MM.1S (cell line): Measurements from ENCODE around the gene DCTN5.

Experiments
- DNase-seq: peaks from one replicate; pipeline ENCODE4 v3.0.0-alpha.2; 2015
- H2AFZ ChIP-seq: fragments of 300-600 bp; sonication (generic); 2 replicates; pipeline ENCODE4 v1.6.0; 2016; ENCODE audit warnings: antibody characterized with exemption, low read length
- H3F3A ChIP-seq: fragments of 300-600 bp; sonication (generic); 2 replicates; pipeline ENCODE4 v1.6.1; 2016; ENCODE audit warnings: mild to moderate bottlenecking, antibody characterized with exemption, low read length, moderate library complexity, mixed read lengths; ENCODE audit not compliant: insufficient read depth
- H3K27ac ChIP-seq: fragments of 300-600 bp; sonication (generic); 2 replicates; pipeline ENCODE4 v1.5.1; 2016; ENCODE audit warnings: mild to moderate bottlenecking, low read length
- H3K27me3 ChIP-seq: fragments of 300-600 bp; sonication (generic); replicated peaks from 2 replicates; pipeline ENCODE4 v1.6.0; 2016; ENCODE audit warnings: low read length; ENCODE audit not compliant: insufficient read depth
- H3K36me3 ChIP-seq: fragments of 300-600 bp; sonication (generic); replicated peaks from 2 replicates; pipeline ENCODE4 v1.6.1; 2016; ENCODE audit warnings: mild to moderate bottlenecking, low read length, mixed read lengths; ENCODE audit not compliant: insufficient read depth
- H3K4me1 ChIP-seq: fragments of 300-600 bp; sonication (generic); 2 replicates; pipeline ENCODE4 v1.6.1; 2016; ENCODE audit warnings: low read length, mixed read lengths
- H3K4me2 ChIP-seq: fragments of 300-600 bp; sonication (generic); 2 replicates; pipeline ENCODE4 v1.6.0; 2016; ENCODE audit warnings: low read depth, low read length
- H3K4me3 ChIP-seq: fragments of 300-600 bp; sonication (generic); 2 replicates; pipeline ENCODE4 v1.5.1; 2016; ENCODE audit warnings: low read length, mixed read lengths
- H3K79me2 ChIP-seq: fragments of 300-600 bp; sonication (generic); 2 replicates; pipeline ENCODE4 v1.6.1; 2016; ENCODE audit warnings: mixed run types, low read length, mixed read lengths
- H3K9ac ChIP-seq: fragments of 300-600 bp; sonication (generic); 2 replicates; pipeline ENCODE4 v1.6.1; 2016; ENCODE audit warnings: low read length, mixed read lengths
- H3K9me2 ChIP-seq: fragments of 300-600 bp; sonication (generic); replicated peaks from 2 replicates; pipeline ENCODE4 v1.6.1; 2016; ENCODE audit warnings: mild to moderate bottlenecking, low read length, mixed read lengths; ENCODE audit not compliant: insufficient read depth
- H3K9me3 ChIP-seq: fragments of 300-600 bp; sonication (generic); replicated peaks from 2 replicates; pipeline ENCODE4 v1.6.1; 2016; ENCODE audit warnings: mild to moderate bottlenecking, low read length, mixed read lengths; ENCODE audit not compliant: insufficient read depth
- H4K20me1 ChIP-seq: fragments of 300-600 bp; sonication (generic); 2 replicates; pipeline ENCODE4 v1.6.1; 2016; ENCODE audit warnings: mild to moderate bottlenecking, low read length, moderate library complexity, mixed read lengths; ENCODE audit not compliant: insufficient read depth
- EZH2 ChIP-seq: fragments of 300-600 bp; sonication (generic); optimal IDR thresholded peaks from 2 replicates; pipeline ENCODE3; 2017; ENCODE audit warnings: low read depth, mild to moderate bottlenecking, antibody characterized with exemption, low read length, mixed read lengths
- EZH2phosphoT487 ChIP-seq: fragments of 300-600 bp; sonication (generic); IDR thresholded peaks from 2 replicates; pipeline ENCODE4 v1.6.1; 2018; ENCODE audit warnings: antibody characterized with exemption, low read length
- TF ChIP-seq, protein P1 (sequence below): fragments of 300-600 bp; sonication (generic); IDR thresholded peaks from 2 replicates; pipeline ENCODE4 v1.5.1; 2016; ENCODE audit warnings: antibody characterized with exemption, low read length, mixed read lengths

Gene DCTN5

DNA sequence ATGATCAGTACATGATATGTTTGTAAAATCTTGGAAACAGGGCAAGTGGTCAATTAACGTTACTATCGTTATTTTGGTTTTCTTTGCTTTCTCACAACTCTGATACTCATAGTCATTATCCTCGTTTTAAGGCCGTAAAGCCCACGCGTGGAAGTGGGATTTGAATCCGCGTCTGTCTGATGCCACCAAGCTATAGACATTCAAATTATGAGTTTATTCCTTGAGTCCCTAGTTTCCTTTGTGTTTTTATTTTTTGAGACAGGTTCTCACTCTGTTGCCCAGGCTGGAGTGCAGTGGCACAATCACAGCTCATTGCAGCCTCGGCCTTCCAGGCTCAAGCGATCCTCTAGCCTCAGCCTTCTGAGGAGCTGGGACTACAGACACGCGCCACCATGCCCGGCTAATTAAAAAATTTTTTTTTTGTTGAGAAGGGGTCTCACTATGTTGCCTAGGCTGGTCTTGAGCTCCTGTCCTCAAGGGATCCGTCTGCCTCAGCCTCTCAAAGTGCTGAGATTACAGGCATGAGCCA is 1.0 kb downstream of the DCTN5 start:
- DNase-seq = no peak
- H3K79me2 ChIP-seq = peaks cover 59% of the 10 kb centered on the region

GRCh38 chr16:23650674-23651416 is 9.6 kb downstream of the DCTN5 start:
- no peak for DNase-seq
- Histone ChIP-seq H3K27ac (no peak overlapping the region), H3K9me3 (no peaks in the 10 kb centered on the region), H3K4me2 (no peak overlapping the region), H3K4me1 (0 out of 2 replicates have a peak, but pooled peaks cover 3% of the 10 kb centered on the region), H3K36me3 (no peaks in the 10 kb centered on the region; the same call in 1 of the 2 replicates), H2AFZ (no peak overlapping the region), H3F3A (no peaks in the 10 kb centered on the region), H3K4me3 (no peak overlapping the region), H3K27me3 (no peaks in the 10 kb centered on the region), H3K9ac (no peak overlapping the region), H4K20me1 (no peaks in the 10 kb centered on the region), H3K79me2 (peaks cover 46% of the 10 kb centered on the region), H3K9me2 (no peaks in the 10 kb centered on the region)
- TF ChIP-seq EZH2 (no peak), EZH2phosphoT487 (no peak)
- TF ChIP-seq, protein P1, sequence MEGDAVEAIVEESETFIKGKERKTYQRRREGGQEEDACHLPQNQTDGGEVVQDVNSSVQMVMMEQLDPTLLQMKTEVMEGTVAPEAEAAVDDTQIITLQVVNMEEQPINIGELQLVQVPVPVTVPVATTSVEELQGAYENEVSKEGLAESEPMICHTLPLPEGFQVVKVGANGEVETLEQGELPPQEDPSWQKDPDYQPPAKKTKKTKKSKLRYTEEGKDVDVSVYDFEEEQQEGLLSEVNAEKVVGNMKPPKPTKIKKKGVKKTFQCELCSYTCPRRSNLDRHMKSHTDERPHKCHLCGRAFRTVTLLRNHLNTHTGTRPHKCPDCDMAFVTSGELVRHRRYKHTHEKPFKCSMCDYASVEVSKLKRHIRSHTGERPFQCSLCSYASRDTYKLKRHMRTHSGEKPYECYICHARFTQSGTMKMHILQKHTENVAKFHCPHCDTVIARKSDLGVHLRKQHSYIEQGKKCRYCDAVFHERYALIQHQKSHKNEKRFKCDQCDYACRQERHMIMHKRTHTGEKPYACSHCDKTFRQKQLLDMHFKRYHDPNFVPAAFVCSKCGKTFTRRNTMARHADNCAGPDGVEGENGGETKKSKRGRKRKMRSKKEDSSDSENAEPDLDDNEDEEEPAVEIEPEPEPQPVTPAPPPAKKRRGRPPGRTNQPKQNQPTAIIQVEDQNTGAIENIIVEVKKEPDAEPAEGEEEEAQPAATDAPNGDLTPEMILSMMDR = no peak

More for the DNA sequence above, 1.0 kb downstream of the DCTN5 start:
- Histone ChIP-seq H3K27ac (no peak overlapping the region), H3K9me3 (no peaks in the 10 kb centered on the region), H3K4me2 (peak overlapping the region; percentile 64; the same call in 1 of the 2 replicates), H3K4me1 (0 out of 2 replicates have a peak, but pooled peaks cover 2% of the 10 kb centered on the region), H2AFZ (no peak overlapping the region), H3K27me3 (no peaks in the 10 kb centered on the region), H3K4me3 (peak overlapping the region; percentile 90), H3F3A (no peaks in the 10 kb centered on the region; the same call in 1 of the 2 replicates), H3K9me2 (no peaks in the 10 kb centered on the region), H3K36me3 (no peaks in the 10 kb centered on the region), H3K9ac (no peak overlapping the region; the same call in 1 of the 2 replicates), H4K20me1 (no peaks in the 10 kb centered on the region)
- TF ChIP-seq EZH2phosphoT487 = no peak
- TF ChIP-seq, protein P1 = no peak
- TF ChIP-seq EZH2 = no peak

DNA sequence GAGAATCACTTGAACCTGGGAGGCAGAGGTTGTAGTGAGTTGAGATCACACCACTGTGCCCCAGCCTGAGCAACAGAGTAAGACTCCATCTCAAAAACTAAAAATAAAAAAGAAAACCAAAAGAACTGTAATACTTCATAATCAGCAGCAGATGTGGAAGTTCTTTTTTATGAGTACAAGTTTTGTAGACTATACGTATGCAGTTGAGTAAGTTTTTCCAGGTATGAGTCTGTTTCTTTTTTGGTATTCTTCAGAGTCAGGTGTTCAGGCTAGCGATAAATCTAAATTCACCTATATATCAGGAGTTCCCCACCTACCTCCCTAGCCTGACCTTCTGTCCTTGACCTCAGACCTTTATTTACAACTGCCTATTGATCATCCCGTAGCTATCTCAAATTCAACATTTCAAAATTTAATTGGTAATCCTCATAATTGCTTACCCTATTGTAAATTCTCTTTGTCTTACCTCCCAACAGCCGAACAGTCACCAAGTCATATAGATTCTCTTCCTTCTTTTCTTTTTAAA is 10.7 kb downstream of the DCTN5 start:
- no peaks in the 10 kb centered on the region for H3K9me3 ChIP-seq
- no peak for DNase-seq
- H3K27ac ChIP-seq = no peak overlapping the region
- H3K9ac ChIP-seq = no peak overlapping the region
- H3K36me3 ChIP-seq = no peaks in the 10 kb centered on the region; the same call in 1 of the 2 replicates
- no peaks in the 10 kb centered on the region for H4K20me1 ChIP-seq
- no peaks in the 10 kb centered on the region for H3K9me2 ChIP-seq
- TF ChIP-seq, protein P1 = no peak
- no peak for TF ChIP-seq EZH2phosphoT487
- no peak for TF ChIP-seq EZH2
- H3F3A ChIP-seq = no peaks in the 10 kb centered on the region
- H3K4me2 ChIP-seq = no peak overlapping the region
- no peak overlapping the region for H3K4me3 ChIP-seq
- H3K79me2 ChIP-seq = peaks cover 35% of the 10 kb centered on the region
- H3K4me1 ChIP-seq = 0 out of 2 replicates have a peak, but pooled peaks cover 3% of the 10 kb centered on the region
- H2AFZ ChIP-seq = no peak overlapping the region
- no peaks in the 10 kb centered on the region for H3K27me3 ChIP-seq
